CD4-positive, alpha-beta T cell (primary cell): ENCODE data around the gene ENDOG. TPM values are rescaled to one million over a fixed set of nuclear protein-coding genes. Genes with fewer than 3 reads are reported as not detected.

Source experiments
- ATAC-seq: fragments of 200-7000 bp; cut with Tn5 transposase; one replicate; pipeline ENCODE4 v1.10.0; 2022; ENCODE audit warnings: mild to moderate bottlenecking; ENCODE audit not compliant: poor library complexity
- CTCF ChIA-PET: fragments of 350-600 bp; sonication (Branson Sonifier 250); formaldehyde crosslinking; loops from one replicate; lab custom pipeline; 2021; ENCODE audit warnings: antibody characterized with exemption, inconsistent platforms; lab: Charles Lee
- POLR2A ChIA-PET: fragments of 350-600 bp; sonication (Branson Sonifier 250); formaldehyde crosslinking; loops from one replicate; lab custom pipeline; 2021; ENCODE audit warnings: antibody characterized with exemption, inconsistent platforms; lab: Charles Lee
- DNase-seq, 14 experiments: peaks; one replicate each; pipeline ENCODE4 v3.0.0-alpha.2; 2013 to 2020; ENCODE audit warnings: mixed read lengths in 2 of 14
- H3K27ac ChIP-seq, 2 donors: one replicate each; pipeline versions ENCODE4 v1.5.1 to v1.7.0; 2013; ENCODE audit warnings: low read length in 2 of 2, low read depth in 1 of 2, mild to moderate bottlenecking in 1 of 2
- H3K27me3 ChIP-seq, 2 experiments: 1 replicate in 1 of 2; 2 replicates in 1 of 2; pipeline versions ENCODE4 v1.6.1 to v1.7.0; 2013; ENCODE audit warnings: low read length in 2 of 2, control low read depth in 1 of 2, mild to moderate bottlenecking in 1 of 2, moderate library complexity in 1 of 2; ENCODE audit not compliant: insufficient read depth in 2 of 2, control insufficient read depth in 1 of 2
- H3K36me3 ChIP-seq: one replicate; pipeline ENCODE4 v1.6.1; 2013; ENCODE audit warnings: low read length, control low read depth; ENCODE audit not compliant: insufficient read depth
- H3K4me1 ChIP-seq: one replicate; pipeline ENCODE4 v1.6.1; 2013; ENCODE audit warnings: low read length, control low read depth; ENCODE audit not compliant: insufficient read depth
- H3K4me3 ChIP-seq: one replicate; pipeline ENCODE4 v1.5.1; 2013; ENCODE audit warnings: mild to moderate bottlenecking, low read length, moderate library complexity
- H3K9me3 ChIP-seq, 2 experiments: 1 replicate in 1 of 2; 2 replicates in 1 of 2; pipeline versions ENCODE4 v1.6.1 to v1.7.0; 2013; ENCODE audit warnings: low read length in 2 of 2, mild to moderate bottlenecking in 2 of 2, control low read depth in 1 of 2, moderate library complexity in 1 of 2; ENCODE audit not compliant: control insufficient read depth in 1 of 2, insufficient read depth in 1 of 2
- H3K27ac Mint-ChIP-seq: one replicate; pipeline ENCODE4 v1.8.0; 2020; ENCODE audit warnings: mixed read lengths
- H3K27me3 Mint-ChIP-seq: one replicate; pipeline ENCODE4 v1.8.0; 2021; ENCODE audit warnings: mixed read lengths
- H3K36me3 Mint-ChIP-seq: one replicate; pipeline ENCODE4 v1.8.0; 2021; ENCODE audit warnings: low read depth, mixed read lengths
- H3K4me1 Mint-ChIP-seq: one replicate; pipeline ENCODE4 v1.8.0; 2021; ENCODE audit warnings: low read depth, mixed read lengths
- H3K4me3 Mint-ChIP-seq: one replicate; pipeline ENCODE4 v1.8.0; 2020; ENCODE audit warnings: mild to moderate bottlenecking, mixed read lengths
- H3K9me3 Mint-ChIP-seq: one replicate; pipeline ENCODE4 v1.8.0; 2020; ENCODE audit warnings: mixed read lengths
- CTCF ChIP-seq: fragments of 200-600 bp; IDR thresholded peaks from one replicate; pipeline ENCODE4 v1.8.0; 2022; ENCODE audit warnings: antibody characterized with exemption, mild to moderate bottlenecking
- intact Hi-C, 2 experiments: fragments of 100-400 bp; cut with DNase I in 1 of 2; cut with micrococcal nuclease in 1 of 2; formaldehyde crosslinking; loops; one replicate each; pipeline versions ENCODE4 v1.15.1 to v1.9.0; 2023 to 2025; cut with DNase I, micrococcal nuclease
- total RNA-seq, 174 experiments: library from RNA in 2 of 174; stranded (reverse) in 2 of 174; gene quantifications; one replicate each; pipeline ENCODE4 v1.2.3 and lab custom pipeline; 2021 to 2026

The ENDOG gene
- total RNA-seq, 2 experiments from 2014 or later: 3.2 to 3.7 TPM

GRCh38 chr9:128836509-128837145, 18.3 kb downstream of the ENDOG start:
- TF ChIP-seq CTCF: no peak
- Histone ChIP-seq H3K27ac (no peak overlapping the region), H3K4me3 (no peak overlapping the region), H3K4me1 (no peaks in the 10 kb centered on the region), H3K36me3 (peaks cover 30% of the 10 kb centered on the region), H3K27me3 (no peaks in the 10 kb centered on the region), H3K9me3 (no peaks in the 10 kb centered on the region)
- Mint-ChIP-seq H3K9me3 (no peaks in the 10 kb centered on the region), H3K4me3 (no peak overlapping the region), H3K4me1 (no peaks in the 10 kb centered on the region), H3K27me3 (no peaks in the 10 kb centered on the region), H3K27ac (no peak overlapping the region), H3K36me3 (peaks cover 15% of the 10 kb centered on the region)
- POLR2A ChIA-PET: no interaction called here
- DNase-seq: no peak
- CTCF ChIA-PET: no interaction called here
- intact Hi-C loops: no loop called here
- ATAC-seq: no peak

GRCh38 chr9:128838338-128838737, 20.0 kb downstream of the ENDOG start:
- ChIA-PET CTCF (interaction anchor here (0.6 kb wide), 1 partner anchor 72 kb away, joined by 3 read pairs; no protein-coding TSS in a partner anchor), POLR2A (interaction anchor here (1.1 kb wide), 1 partner anchor 64 kb away, joined by 3 read pairs; no protein-coding TSS in a partner anchor)
- intact Hi-C loops: no loop called here

GRCh38 chr9:128840524-128840923, 22.2 kb downstream of the ENDOG start:
- Mint-ChIP-seq H3K27ac (no peak overlapping the region), H3K4me3 (no peak overlapping the region), H3K9me3 (no peaks in the 10 kb centered on the region), H3K4me1 (no peaks in the 10 kb centered on the region), H3K36me3 (peaks cover 18% of the 10 kb centered on the region), H3K27me3 (no peaks in the 10 kb centered on the region)
- H3K36me3 ChIP-seq: peaks cover 33% of the 10 kb centered on the region
- POLR2A ChIA-PET: no interaction called here
- no peaks in the 10 kb centered on the region for H3K27me3 ChIP-seq
- intact Hi-C loops: no loop called here
- H3K4me3 ChIP-seq: no peak overlapping the region
- TF ChIP-seq CTCF: no peak
- ATAC-seq (no peak), DNase-seq (no peak)
- no peaks in the 10 kb centered on the region for H3K4me1 ChIP-seq
- no peak overlapping the region for H3K27ac ChIP-seq
- no peaks in the 10 kb centered on the region for H3K9me3 ChIP-seq
- CTCF ChIA-PET: no interaction called here

More at GRCh38 chr9:128838338-128838737, 20.0 kb downstream of the ENDOG start:
- H3K4me1 ChIP-seq: no peaks in the 10 kb centered on the region
- Mint-ChIP-seq H3K4me3 (no peak overlapping the region), H3K27ac (no peak overlapping the region), H3K36me3 (peaks cover 22% of the 10 kb centered on the region), H3K9me3 (no peaks in the 10 kb centered on the region), H3K4me1 (no peaks in the 10 kb centered on the region), H3K27me3 (no peaks in the 10 kb centered on the region)
- H3K4me3 ChIP-seq: no peak overlapping the region
- no peaks in the 10 kb centered on the region for H3K27me3 ChIP-seq
- DNase-seq (no peak), ATAC-seq (no peak)
- H3K27ac ChIP-seq: no peak overlapping the region
- no peak for TF ChIP-seq CTCF
- peaks cover 38% of the 10 kb centered on the region for H3K36me3 ChIP-seq
- H3K9me3 ChIP-seq: no peaks in the 10 kb centered on the region
